GM19023 (cell line): Measurements from ENCODE around the gene PRM3.

Source experiments
- ATAC-seq: cut with Tn5 transposase; IDR thresholded peaks from one replicate; pipeline ENCODE4 v1.9.1; 2021; ENCODE audit warnings: mild to moderate bottlenecking, moderate library complexity; ENCODE audit not compliant: unreplicated experiment

The PRM3 gene

GRCh38 chr16:11248133-11248532, 25.3 kb downstream of the PRM3 start:
- no peak for ATAC-seq

DNA sequence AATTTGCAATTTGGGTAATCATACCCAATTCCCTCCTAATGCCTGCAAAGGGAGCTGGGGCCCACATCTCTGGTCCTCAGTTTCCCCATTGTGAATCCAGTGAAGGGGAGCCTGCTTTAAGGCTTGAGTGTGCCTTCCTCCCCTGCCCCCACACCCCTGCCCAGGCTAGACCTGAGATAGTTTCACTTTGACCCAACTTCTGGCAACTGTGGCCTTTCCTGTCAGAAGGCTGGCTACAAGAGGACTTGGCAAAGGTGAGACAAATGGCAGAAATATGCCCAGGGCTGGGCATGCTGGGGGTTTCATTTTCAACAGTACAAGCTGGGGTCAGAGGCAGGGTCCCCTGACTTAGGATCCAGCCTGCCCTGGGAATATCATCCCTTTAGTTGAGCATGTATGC, 27.4 kb downstream of the PRM3 start:
- no peak for ATAC-seq

DNA sequence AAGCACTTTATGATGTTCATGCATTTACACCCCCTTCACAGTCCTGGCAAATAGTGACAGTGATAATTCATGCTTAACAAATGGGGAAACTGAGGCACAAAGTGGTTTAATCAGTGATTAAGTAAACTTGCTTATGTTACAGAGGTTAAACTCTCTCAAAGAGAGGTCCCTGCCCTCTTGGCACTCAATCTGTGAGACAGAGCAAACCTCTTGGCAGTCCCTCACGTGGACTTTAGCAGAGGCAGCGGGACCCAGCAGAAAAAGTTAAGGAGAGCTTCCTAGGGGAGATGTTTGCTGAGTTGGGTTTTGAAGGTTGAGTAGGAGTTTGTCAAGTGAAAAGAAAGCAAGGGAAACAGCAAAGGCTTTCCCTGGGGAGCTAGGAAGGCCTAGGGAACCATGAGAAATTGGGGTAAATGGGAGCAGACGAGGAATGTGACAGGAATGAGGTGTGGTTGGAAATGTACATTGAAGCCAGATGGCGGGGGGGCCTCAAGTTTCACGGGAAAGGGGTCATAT, 28.1 kb downstream of the PRM3 start:
- no peak for ATAC-seq

DNA sequence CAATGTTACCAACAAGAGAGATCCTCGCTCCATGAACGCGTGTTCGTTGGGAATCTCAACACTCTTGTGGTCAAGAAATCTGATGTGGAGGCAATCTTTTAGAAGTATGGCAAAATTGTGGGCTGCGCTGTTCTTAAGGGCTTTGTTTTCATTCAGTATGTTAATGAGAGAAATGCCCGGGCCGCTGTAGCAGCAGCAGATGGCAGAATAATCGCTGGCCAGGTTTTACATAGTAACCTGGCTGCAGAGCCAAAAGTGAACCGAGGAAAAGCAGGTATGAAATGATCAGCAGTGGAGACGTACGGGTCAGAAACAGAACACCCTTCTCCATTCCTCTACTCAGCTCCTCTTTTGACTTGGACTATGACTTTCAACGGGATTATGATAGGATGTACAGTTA, 30.8 kb downstream of the PRM3 start:
- no peak for ATAC-seq

- ATAC-seq = no peak
These were observed 31.8 kb downstream of the PRM3 start for GRCh38 chr16:11241480-11242204.

DNA sequence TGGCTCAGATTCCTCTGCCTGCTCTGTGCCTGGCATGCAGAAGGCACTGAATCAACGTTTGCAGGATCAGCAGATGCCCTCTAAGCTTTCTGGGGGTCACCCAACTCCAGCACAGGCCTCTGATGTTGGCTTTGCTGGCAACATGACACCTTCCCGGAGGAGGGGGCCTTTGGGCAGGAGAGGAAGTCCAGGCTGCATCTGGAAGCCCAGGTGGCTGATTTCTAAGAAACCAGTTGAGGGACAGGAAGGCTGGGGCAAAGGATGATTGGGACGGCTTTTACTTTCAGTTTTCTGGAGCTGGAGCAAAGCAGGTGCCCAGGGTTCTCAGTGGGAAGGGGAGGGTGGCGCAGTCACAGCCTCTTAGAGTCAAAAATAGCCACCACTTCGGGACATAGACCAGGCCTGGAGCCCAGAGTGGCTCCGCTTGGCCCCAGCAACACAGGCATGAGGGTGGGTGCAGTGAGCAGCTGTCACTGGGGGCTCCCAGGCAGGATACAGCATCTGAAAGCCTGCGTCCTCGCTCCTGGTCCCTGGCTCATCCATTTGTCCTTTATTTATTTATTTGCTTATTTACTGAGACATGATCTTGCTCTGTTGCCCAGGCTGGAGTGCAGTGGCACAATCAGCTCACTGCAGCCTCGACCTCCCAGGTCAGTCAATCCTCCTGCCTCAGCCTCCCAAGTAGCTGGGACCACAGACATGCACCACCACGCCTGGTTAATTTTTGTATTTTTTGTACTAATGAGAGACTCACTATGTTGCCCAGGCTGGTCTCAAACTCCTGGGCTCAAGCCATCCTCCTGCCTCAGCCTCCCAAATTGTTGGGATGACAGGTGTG, 32.6 kb downstream of the PRM3 start:
- ATAC-seq = no peak

GRCh38 chr16:11239644-11240632, 33.5 kb downstream of the PRM3 start:
- no peak for ATAC-seq

DNA sequence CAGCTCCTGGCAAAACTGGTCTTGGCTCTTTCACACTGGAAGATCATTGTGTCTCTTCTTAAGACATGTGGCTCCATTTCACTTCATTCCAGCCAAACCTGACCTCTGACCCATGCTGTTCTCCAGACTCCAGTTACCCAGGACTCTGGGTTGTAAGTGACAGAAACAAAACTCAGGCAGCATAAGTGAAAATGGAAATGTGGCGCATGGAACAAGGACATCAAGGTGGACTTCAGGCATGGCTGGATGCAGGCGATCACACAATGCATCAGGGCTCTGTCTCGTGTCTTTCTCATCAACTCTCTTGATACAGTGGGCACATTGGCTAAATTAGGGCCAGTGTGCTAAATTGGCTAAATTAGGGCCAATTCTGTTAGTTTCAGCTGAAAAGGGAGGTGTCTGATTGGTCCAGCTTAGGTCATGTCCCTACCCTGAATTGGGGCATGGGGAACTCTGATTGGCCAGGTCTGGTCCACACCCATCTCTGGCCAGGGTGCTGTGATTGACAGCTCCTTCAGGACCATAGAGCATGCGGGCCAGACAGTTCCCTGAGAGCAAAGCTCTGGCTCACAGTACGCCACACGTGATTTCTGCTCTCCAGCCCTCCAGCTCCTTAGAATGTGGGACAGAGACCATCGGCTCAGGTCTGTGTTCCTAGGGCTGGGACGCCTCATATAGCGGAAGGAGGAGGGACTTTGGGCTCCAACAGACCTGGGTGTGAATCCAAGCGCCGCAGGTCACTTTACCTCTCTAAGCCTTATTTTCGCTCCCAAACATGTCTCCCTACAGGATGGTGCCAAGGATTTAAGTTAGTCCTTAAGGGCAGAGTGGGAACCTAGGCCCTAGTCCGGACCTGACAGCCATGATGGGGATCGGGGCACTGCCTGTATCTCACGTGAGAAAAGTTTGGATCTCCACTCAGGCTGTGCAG, 34.9 kb downstream of the PRM3 start:
- ATAC-seq = no peak

DNA sequence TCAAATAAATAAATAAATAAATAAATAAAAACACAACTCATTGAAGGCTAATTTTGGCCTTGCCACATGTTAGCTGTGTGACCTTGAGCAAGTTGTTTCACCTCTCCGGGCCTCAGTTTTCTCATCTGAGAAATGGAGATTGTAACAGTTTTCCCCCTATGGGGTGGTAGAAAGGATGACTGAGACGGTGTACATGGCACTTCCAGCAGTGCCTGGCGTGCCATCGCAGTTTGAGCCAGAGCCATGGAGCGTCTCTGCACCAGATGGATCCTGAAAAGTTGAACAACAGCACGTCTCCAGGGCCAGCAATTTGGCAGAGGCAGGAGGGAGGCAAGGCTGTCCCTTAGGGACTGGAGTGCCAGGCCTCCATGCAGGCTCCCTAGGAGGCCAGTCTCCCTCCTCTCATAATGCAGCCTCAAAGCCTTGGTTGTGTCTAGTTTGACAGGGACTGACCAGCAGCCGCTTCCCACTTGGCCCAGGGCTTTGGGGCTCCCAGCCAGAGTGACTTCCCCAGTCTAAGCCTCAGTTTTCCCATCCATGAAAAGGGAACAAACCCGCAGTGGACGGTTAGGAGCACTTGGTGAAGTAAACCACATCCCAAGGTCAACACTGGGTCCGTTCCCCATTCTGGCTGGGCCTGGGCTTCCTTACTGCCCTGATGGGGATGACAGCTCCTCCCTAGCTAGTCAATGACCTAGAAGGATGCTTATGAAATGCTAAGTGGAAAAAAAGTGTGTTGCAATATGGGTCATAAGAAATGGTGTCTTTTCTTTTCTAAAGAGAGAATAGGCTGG, 36.8 kb downstream of the PRM3 start:
- ATAC-seq = no peak

GRCh38 chr16:11235703-11235991, 37.8 kb downstream of the PRM3 start:
- no peak for ATAC-seq

DNA sequence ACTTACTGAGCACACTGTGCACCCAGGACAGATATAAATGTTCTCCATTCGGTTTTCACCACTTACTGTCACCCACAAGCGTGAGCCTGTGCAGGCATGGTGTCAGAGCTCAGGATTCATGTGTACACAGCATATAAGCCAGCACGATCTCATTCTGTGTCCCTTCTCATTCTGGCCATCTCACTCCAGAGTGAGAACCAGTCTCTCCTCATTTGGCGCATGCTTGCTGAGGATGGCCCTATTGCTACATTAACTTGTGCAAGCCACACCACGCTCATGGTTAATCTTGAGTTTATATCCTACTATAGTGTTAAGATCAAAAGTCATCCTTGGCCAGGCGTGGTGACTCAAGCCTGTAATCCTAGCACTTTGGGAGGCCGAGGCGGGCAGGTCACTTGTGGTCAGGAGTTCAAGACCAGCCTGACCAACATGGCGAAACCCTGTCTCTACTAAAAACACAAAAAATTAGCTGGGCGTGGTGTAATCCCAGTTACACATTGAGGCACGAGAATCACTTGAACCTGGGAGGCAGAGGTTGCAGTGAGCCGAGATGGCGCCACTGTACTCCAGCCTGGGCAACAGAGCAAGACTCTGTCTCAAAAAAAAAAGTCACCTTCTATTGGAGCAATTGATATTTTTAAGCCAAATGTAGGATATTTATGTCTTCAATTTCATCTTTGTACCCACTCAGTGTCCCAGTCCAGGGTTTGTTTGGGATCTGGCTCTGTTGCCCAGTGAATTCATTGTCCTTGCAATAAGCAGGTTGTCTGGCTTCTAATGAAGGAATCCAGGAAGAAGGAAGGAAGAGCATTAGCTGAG, 38.3 kb downstream of the PRM3 start:
- ATAC-seq = no peak

DNA sequence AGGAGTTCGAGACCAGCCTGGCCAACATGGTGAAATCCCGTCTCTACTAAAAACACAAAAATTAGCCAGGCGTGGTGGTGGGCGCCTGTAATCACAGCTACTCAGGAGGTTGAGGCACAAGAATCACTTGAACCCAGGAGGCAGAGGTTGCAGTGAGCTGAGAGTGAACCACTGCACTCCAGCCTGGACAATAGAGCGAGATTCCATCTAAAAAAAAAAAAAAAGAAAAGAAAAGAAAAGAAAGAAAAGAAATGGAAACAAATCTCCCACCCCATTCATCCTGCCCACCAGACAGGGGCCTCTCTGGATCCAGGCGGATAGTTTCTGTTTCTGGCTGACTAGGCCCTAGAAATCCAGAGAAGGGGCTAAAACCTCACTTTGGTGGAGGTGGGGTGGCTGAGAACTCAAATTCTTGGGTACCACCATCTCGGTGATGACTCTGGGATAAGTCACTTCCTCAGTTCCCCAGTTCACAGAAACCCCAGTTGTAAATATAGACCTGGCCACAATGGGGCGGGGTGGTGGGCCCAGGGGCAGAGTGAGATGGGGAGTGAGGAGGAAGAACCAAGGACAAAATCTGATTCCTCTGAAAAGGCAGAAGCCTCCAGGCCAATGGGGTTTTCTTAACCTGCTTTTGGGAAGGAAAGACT, 39.6 kb downstream of the PRM3 start:
- ATAC-seq = no peak

GRCh38 chr16:11232852-11233726, 40.3 kb downstream of the PRM3 start:
- ATAC-seq = peak; percentile 59

GRCh38 chr16:11232302-11232851, 41.1 kb downstream of the PRM3 start:
- ATAC-seq = no peak

GRCh38 chr16:11231367-11231970, 42.0 kb downstream of the PRM3 start:
- no peak for ATAC-seq

- no peak for ATAC-seq
These were observed 43.5 kb downstream of the PRM3 start for GRCh38 chr16:11229906-11230305.
